Measurements from ENCODE around the gene SPATA31C2.
"Not testable (repeated sequence)": the region's sequence is repeated elsewhere in the genome, so short reads cannot be mapped to it uniquely, and the experiment has no call there.

DNA sequence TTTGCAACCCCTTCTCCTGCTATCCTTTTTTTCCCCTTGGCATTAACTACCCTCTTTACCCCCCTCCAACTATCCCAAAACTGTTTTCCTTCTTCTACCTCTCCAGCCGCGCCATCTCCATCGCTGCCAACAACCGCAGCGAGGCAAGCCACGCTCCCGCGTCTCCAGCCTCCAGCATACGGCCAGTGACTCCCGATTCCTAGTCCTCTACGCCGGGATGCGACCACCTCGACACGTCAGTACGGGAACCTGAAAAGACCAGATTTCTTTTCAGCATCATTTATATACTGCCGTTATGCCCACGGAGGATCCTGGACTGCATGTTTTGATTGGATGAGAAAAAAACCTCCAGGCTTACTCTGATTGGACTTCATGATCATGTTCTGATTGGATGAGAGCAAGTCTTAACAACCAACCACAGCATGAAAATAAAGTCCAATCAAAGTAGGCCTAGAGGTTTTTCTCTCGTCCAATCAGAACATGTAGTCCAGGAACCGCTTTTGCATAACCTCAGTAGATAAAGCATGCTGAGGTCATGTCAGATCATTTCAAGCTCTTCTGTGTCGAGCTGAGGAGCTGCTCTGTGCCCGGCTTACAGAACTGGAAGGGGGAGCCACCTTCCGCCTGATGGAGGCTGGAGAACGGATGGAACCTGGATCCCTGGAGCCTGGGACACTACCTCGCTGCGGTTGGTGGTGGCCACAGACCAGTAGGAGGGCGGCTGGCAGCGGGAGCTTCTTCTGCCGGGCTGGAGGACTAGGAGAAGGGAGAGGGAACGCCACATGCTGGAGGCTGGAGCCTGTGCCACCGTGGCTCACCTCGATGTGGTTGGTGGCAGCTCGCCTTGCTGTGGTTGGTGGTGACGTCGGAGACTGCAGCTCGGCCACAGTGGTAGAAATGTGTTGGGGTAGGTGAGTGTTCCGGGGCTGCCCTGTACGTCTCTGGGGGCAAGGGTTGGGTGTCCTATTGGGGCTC lies 24.8 kb downstream of the SPATA31C2 start:
- TF ChIP-seq, protein P1, sequence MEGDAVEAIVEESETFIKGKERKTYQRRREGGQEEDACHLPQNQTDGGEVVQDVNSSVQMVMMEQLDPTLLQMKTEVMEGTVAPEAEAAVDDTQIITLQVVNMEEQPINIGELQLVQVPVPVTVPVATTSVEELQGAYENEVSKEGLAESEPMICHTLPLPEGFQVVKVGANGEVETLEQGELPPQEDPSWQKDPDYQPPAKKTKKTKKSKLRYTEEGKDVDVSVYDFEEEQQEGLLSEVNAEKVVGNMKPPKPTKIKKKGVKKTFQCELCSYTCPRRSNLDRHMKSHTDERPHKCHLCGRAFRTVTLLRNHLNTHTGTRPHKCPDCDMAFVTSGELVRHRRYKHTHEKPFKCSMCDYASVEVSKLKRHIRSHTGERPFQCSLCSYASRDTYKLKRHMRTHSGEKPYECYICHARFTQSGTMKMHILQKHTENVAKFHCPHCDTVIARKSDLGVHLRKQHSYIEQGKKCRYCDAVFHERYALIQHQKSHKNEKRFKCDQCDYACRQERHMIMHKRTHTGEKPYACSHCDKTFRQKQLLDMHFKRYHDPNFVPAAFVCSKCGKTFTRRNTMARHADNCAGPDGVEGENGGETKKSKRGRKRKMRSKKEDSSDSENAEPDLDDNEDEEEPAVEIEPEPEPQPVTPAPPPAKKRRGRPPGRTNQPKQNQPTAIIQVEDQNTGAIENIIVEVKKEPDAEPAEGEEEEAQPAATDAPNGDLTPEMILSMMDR (conservative IDR thresholded peaks at IDR 0.05; ENCODE audit: low read length) = not testable (repeated sequence)
- not testable (repeated sequence) for TF ChIP-seq EZH2phosphoT487 (IDR thresholded peaks at IDR 0.05; ENCODE audit: borderline replicate concordance, low read depth, low read length)
